Liver (tissue), 9 donors: Measurements from ENCODE around the gene MRPL50. TPM values are rescaled to one million over a fixed set of nuclear protein-coding genes. Genes with fewer than 3 reads are reported as not detected.
A peak's percentile ranks its signal among the peaks of the same experiment; 100 is the strongest.

Source experiments
- DNase-seq: peaks from one replicate; pipeline ENCODE4 v3.0.0-alpha.2; 2017; ENCODE audit warnings: low spot score
- H3K27ac ChIP-seq, 2 donors: one replicate each; pipeline ENCODE4 v1.7.0; 2013; ENCODE audit warnings: inconsistent platforms in 2 of 2, low read length in 2 of 2, control low read depth in 1 of 2, low read depth in 1 of 2, mild to moderate bottlenecking in 1 of 2
- H3K27me3 ChIP-seq, 4 donors: one replicate each; pipeline versions ENCODE4 v1.6.1 to v1.7.0; 2013; ENCODE audit warnings: low read length in 3 of 4, inconsistent platforms in 1 of 4, mild to moderate bottlenecking in 1 of 4, moderate library complexity in 1 of 4; ENCODE audit not compliant: control insufficient read depth in 4 of 4, insufficient read depth in 4 of 4
- H3K36me3 ChIP-seq, 4 donors: one replicate each; pipeline versions ENCODE4 v1.6.1 to v1.7.0; 2013; ENCODE audit warnings: low read length in 3 of 4, mild to moderate bottlenecking in 3 of 4, low read depth in 1 of 4, moderate library complexity in 1 of 4; ENCODE audit not compliant: control insufficient read depth in 4 of 4, insufficient read depth in 3 of 4
- H3K4me1 ChIP-seq, 4 donors: one replicate each; pipeline versions ENCODE4 v1.6.1 to v1.7.0; 2013; ENCODE audit warnings: low read length in 3 of 4, mild to moderate bottlenecking in 3 of 4, moderate library complexity in 1 of 4; ENCODE audit not compliant: control insufficient read depth in 4 of 4, insufficient read depth in 4 of 4
- H3K4me3 ChIP-seq, 3 donors: one replicate each; pipeline versions ENCODE4 v1.6.1 to v1.7.0; 2013; ENCODE audit warnings: low read length in 3 of 3, control low read depth in 1 of 3, low read depth in 1 of 3, mild to moderate bottlenecking in 1 of 3
- H3K9ac ChIP-seq, 2 donors: one replicate each; pipeline ENCODE4 v1.7.0; 2013; ENCODE audit warnings: low read length in 2 of 2, mild to moderate bottlenecking in 2 of 2, moderate library complexity in 2 of 2, control low read depth in 1 of 2, low read depth in 1 of 2
- H3K9me3 ChIP-seq, 4 donors: one replicate each; pipeline versions ENCODE4 v1.6.1 to v1.7.0; 2013; ENCODE audit warnings: low read length in 3 of 4; ENCODE audit not compliant: control insufficient read depth in 4 of 4
- ATF3 ChIP-seq: IDR thresholded peaks from 2 replicates; pipeline ENCODE4 v1.6.1; 2016; ENCODE audit warnings: antibody characterized with exemption
- CTCF ChIP-seq: fragments of 150-350 bp; IDR thresholded peaks from 2 replicates; pipeline ENCODE4 v1.5.1; 2017; ENCODE audit warnings: improper control_type of control experiment, low read depth, low read length; ENCODE audit not compliant: missing input control
- FOXA2 ChIP-seq: IDR thresholded peaks from 2 replicates; pipeline ENCODE4 v1.6.1; 2016; ENCODE audit warnings: antibody characterized with exemption
- GABPA ChIP-seq, 2 donors: IDR thresholded peaks in 1 of 2; conservative IDR thresholded peaks in 1 of 2; 2 replicates each; pipeline ENCODE4 v1.6.1; 2016; ENCODE audit warnings: antibody characterized with exemption in 2 of 2, mild to moderate bottlenecking in 1 of 2, moderate library complexity in 1 of 2
- HNF4A ChIP-seq, 2 donors: conservative IDR thresholded peaks; 2 replicates each; pipeline ENCODE4 v1.6.1; 2016; ENCODE audit warnings: antibody characterized with exemption in 2 of 2, mild to moderate bottlenecking in 2 of 2
- HNF4G ChIP-seq: IDR thresholded peaks from 2 replicates; pipeline ENCODE4 v1.6.1; 2016; ENCODE audit warnings: antibody characterized with exemption
- MAX ChIP-seq: IDR thresholded peaks from 2 replicates; pipeline ENCODE4 v1.6.1; 2016; ENCODE audit warnings: antibody characterized with exemption
- RAD21 ChIP-seq, 2 donors: IDR thresholded peaks; 2 replicates each; pipeline ENCODE4 v1.6.1; 2016; ENCODE audit warnings: antibody characterized with exemption in 2 of 2, mild to moderate bottlenecking in 2 of 2
- SP1 ChIP-seq: IDR thresholded peaks from 2 replicates; pipeline ENCODE4 v1.6.1; 2018; ENCODE audit warnings: antibody characterized with exemption, mild to moderate bottlenecking
- YY1 ChIP-seq: IDR thresholded peaks from 2 replicates; pipeline ENCODE4 v1.6.1; 2016; ENCODE audit warnings: antibody characterized with exemption, mild to moderate bottlenecking
- ZBTB33 ChIP-seq: IDR thresholded peaks from 2 replicates; pipeline ENCODE4 v1.6.1; 2016; ENCODE audit warnings: antibody characterized with exemption
- WGBS: extraction: QIAGEN DNeasy Blood & Tissue Kit; methylation state at CpG from one replicate; pipeline ENCODE4 v1.1.7; 2013; 5-methylcytosine and 5-hydroxymethylcytosine counted together
- polyA plus RNA-seq, 2 donors: library from polyadenylated mRNA; stranded (reverse) in 1 of 2; unstranded in 1 of 2; fragments of 200-250 nt in 1 of 2; fragments of >200 nt in 1 of 2; fragmentation: Nextera tagmentation in 1 of 2; extraction: Ambion mirVana in 1 of 2; gene quantifications; one replicate each; pipeline versions ENCODE4 v1.2.1 to v1.2.3, GENCODE V29; 2013 to 2015
- total RNA-seq, 2 donors: library from RNA; depleted of rRNA; stranded (reverse); fragments of >200 nt; gene quantifications; one replicate each; pipeline ENCODE4 v1.2.3, GENCODE V29; 2014
- donor health status: healthy.
- donor health status: healthy.
- donor health status: healthy.
- donor health status: healthy.
- donor health status: healthy.

The MRPL50 gene
- total and polyA plus RNA-seq, 4 donors, result 5.7 to 12.3 (median 10.5) TPM

- Histone ChIP-seq H3K4me3 (peak overlapping the region in 2 of 3 donors; percentile 68 to 90), H3K4me1 (peaks cover 6 to 31% (median 13%) of the 10 kb centered on the region in 4 donors), H3K9me3 (peaks cover 6 to 19% (median 10%) of the 10 kb centered on the region in 4 donors), H3K36me3 (peaks cover 9 to 46% (median 42%) of the 10 kb centered on the region in 4 donors), H3K27me3 (no peaks in the 10 kb centered on the region), H3K9ac (no peak overlapping the region), H3K27ac (no peak overlapping the region)
- DNase-seq, result no peak
- TF ChIP-seq MAX (no peak), ATF3 (no peak), FOXA2 (no peak), YY1 (no peak), HNF4G (no peak), SP1 (no peak)
- WGBS, result 49% methylated on average over 5 of the region's 5 CpGs
These were observed 1.7 kb upstream of the MRPL50 start for GRCh38 chr9:101400120-101400519.

- peaks cover 4 to 14% (median 7%) of the 10 kb centered on the region in 4 donors for H3K9me3 ChIP-seq
- peak overlapping the region; percentile 52 to 68 for H3K27ac ChIP-seq
- DNase-seq, result no peak
- H3K27me3 ChIP-seq, result no peaks in the 10 kb centered on the region
- peak overlapping the region; percentile 68 to 90 (median 76) for H3K4me3 ChIP-seq
- H3K36me3 ChIP-seq, result peaks cover 9 to 41% (median 36%) of the 10 kb centered on the region in 4 donors
- 9% methylated on average over 2 of the region's 2 CpGs for WGBS
- H3K4me1 ChIP-seq, result peaks cover 6 to 37% (median 16%) of the 10 kb centered on the region in 4 donors
- peak overlapping the region; percentile 74 to 79 for H3K9ac ChIP-seq
- no peak for TF ChIP-seq GABPA (IDR thresholded peaks at IDR 0.05 in 1 of 2, conservative IDR thresholded peaks at IDR 0.05 in 1 of 2)
- TF ChIP-seq CTCF, result no peak
- TF ChIP-seq HNF4A (conservative IDR thresholded peaks at IDR 0.05), result no peak
- TF ChIP-seq RAD21 (IDR thresholded peaks at IDR 0.05), result no peak
- TF ChIP-seq ZBTB33, result no peak
These were observed 1.2 kb upstream of the MRPL50 start for GRCh38 chr9:101399643-101399970.

GRCh38 chr9:101398930-101399642 is 668 bp upstream of the MRPL50 start:
- Histone ChIP-seq H3K27me3 (no peaks in the 10 kb centered on the region), H3K9ac (peak overlapping the region; percentile 74 to 79), H3K27ac (peak overlapping the region; percentile 52 to 68), H3K4me3 (peak overlapping the region; percentile 68 to 90 (median 76)), H3K9me3 (peaks cover 4 to 10% (median 7%) of the 10 kb centered on the region in 4 donors), H3K36me3 (peaks cover 9 to 36% (median 32%) of the 10 kb centered on the region in 4 donors), H3K4me1 (peaks cover 6 to 40% (median 20%) of the 10 kb centered on the region in 4 donors)
- DNase-seq, result no peak
- WGBS, result 2% methylated on average over 28 of the region's 28 CpGs
- TF ChIP-seq ZBTB33, result no peak
